ENCODE measurements around the gene SHBG.
A peak's percentile ranks its signal among the peaks of the same experiment; 100 is the strongest.

The SHBG gene

GRCh38 chr17:7606280-7606679, 23.7 kb upstream of the SHBG start:
- no peaks in the 10 kb centered on the region for H3K9me3 ChIP-seq
- H3K4me1 ChIP-seq (ENCODE audit: control insufficient read depth in 1 of 2, insufficient read depth in 1 of 2, low read depth in 1 of 2, low read length in 1 of 2) = no peaks in the 10 kb centered on the region
- no peak for TF ChIP-seq CTCF (IDR thresholded peaks at IDR 0.05)
- no peaks in the 10 kb centered on the region for H3K27me3 ChIP-seq
- H3K27ac ChIP-seq = no peak overlapping the region
- peaks cover 44% of the 10 kb centered on the region for H3K36me3 ChIP-seq
- no peak overlapping the region for H3K4me3 ChIP-seq (ENCODE audit: low read depth in 1 of 2, low read length in 1 of 2)

- Histone ChIP-seq H3K4me1 (ENCODE audit: control insufficient read depth in 1 of 2, insufficient read depth in 1 of 2, low read depth in 1 of 2, low read length in 1 of 2) (peaks cover 16 to 24% of the 10 kb centered on the region in 2 experiments), H3K4me3 (ENCODE audit: low read depth in 1 of 2, low read length in 1 of 2) (no peak overlapping the region), H3K27me3 (no peaks in the 10 kb centered on the region), H3K27ac (no peak overlapping the region), H3K36me3 (peaks cover under 1% of the 10 kb centered on the region), H3K9me3 (no peaks in the 10 kb centered on the region)
- no peak for TF ChIP-seq CTCF (IDR thresholded peaks at IDR 0.05)
Measured at GRCh38 chr17:7610641-7611040, 19.3 kb upstream of the SHBG start.

GRCh38 chr17:7611635-7612293, 18.2 kb upstream of the SHBG start:
- no peak overlapping the region for H3K4me3 ChIP-seq (ENCODE audit: low read depth in 1 of 2, low read length in 1 of 2)

GRCh38 chr17:7612294-7612640, 17.7 kb upstream of the SHBG start:
- no peaks in the 10 kb centered on the region for H3K36me3 ChIP-seq
- H3K9me3 ChIP-seq = no peaks in the 10 kb centered on the region
- no peaks in the 10 kb centered on the region for H3K27me3 ChIP-seq
- no peak overlapping the region for H3K4me3 ChIP-seq (ENCODE audit: low read depth in 1 of 2, low read length in 1 of 2)
- no peak for TF ChIP-seq CTCF (IDR thresholded peaks at IDR 0.05)
- H3K27ac ChIP-seq = no peak overlapping the region
- H3K4me1 ChIP-seq (ENCODE audit: control insufficient read depth in 1 of 2, insufficient read depth in 1 of 2, low read depth in 1 of 2, low read length in 1 of 2) = peaks cover 16 to 25% of the 10 kb centered on the region in 2 experiments

More at GRCh38 chr17:7611635-7612293, 18.2 kb upstream of the SHBG start:
- no peaks in the 10 kb centered on the region for H3K9me3 ChIP-seq
- no peak overlapping the region for H3K27ac ChIP-seq
- H3K36me3 ChIP-seq = no peaks in the 10 kb centered on the region
- H3K4me1 ChIP-seq (ENCODE audit: control insufficient read depth in 1 of 2, insufficient read depth in 1 of 2, low read depth in 1 of 2, low read length in 1 of 2) = peaks cover 16 to 25% of the 10 kb centered on the region in 2 experiments
- H3K27me3 ChIP-seq = no peaks in the 10 kb centered on the region
- TF ChIP-seq CTCF (IDR thresholded peaks at IDR 0.05) = no peak

GRCh38 chr17:7613769-7614424, 16.0 kb upstream of the SHBG start:
- Histone ChIP-seq H3K9me3 (no peaks in the 10 kb centered on the region), H3K36me3 (no peaks in the 10 kb centered on the region), H3K27me3 (no peaks in the 10 kb centered on the region), H3K4me3 (ENCODE audit: low read depth in 1 of 2, low read length in 1 of 2) (peak overlapping the region; percentile 78 to 83), H3K4me1 (ENCODE audit: control insufficient read depth in 1 of 2, insufficient read depth in 1 of 2, low read depth in 1 of 2, low read length in 1 of 2) (peaks cover 16 to 25% of the 10 kb centered on the region in 2 experiments), H3K27ac (peak overlapping the region; percentile 95)
- TF ChIP-seq CTCF (IDR thresholded peaks at IDR 0.05) = no peak
